Loucy (cell line): Measurements from ENCODE around the gene PLXNB1.

Experiments
- H2AFZ ChIP-seq: fragments of 200-600 bp; sonication (generic); 2 replicates; pipeline ENCODE4 v1.6.0; 2016; ENCODE audit warnings: antibody characterized with exemption, mild to moderate bottlenecking, low read length, moderate library complexity
- H3F3A ChIP-seq: fragments of 200-600 bp; 2 replicates; pipeline ENCODE4 v1.6.0; 2016; ENCODE audit warnings: antibody characterized with exemption, low read depth, mild to moderate bottlenecking
- H3K27me3 ChIP-seq: fragments of 200-600 bp; sonication (generic); 2 replicates; pipeline ENCODE4 v1.6.1; 2014; ENCODE audit warnings: low read length, mild to moderate bottlenecking; ENCODE audit not compliant: insufficient read depth, poor library complexity, severe bottlenecking
- H3K36me3 ChIP-seq: fragments of 200-600 bp; sonication (generic); 2 replicates; pipeline ENCODE4 v1.6.1; 2016; ENCODE audit warnings: low read length; ENCODE audit not compliant: insufficient read depth
- H3K4me1 ChIP-seq: fragments of 200-600 bp; sonication (generic); 2 replicates; pipeline ENCODE4 v1.5.1; 2014; ENCODE audit warnings: low read length, mild to moderate bottlenecking; ENCODE audit not compliant: insufficient read depth, poor library complexity, severe bottlenecking
- H3K4me2 ChIP-seq: fragments of 200-600 bp; sonication (generic); 2 replicates; pipeline ENCODE4 v1.6.0; 2014; ENCODE audit warnings: antibody characterized with exemption, low read length, low read depth, mild to moderate bottlenecking; ENCODE audit not compliant: poor library complexity, severe bottlenecking
- H3K4me3 ChIP-seq: fragments of 200-600 bp; sonication (generic); 2 replicates; pipeline ENCODE4 v1.5.1; 2014; ENCODE audit warnings: low read length, mild to moderate bottlenecking, mixed read lengths; ENCODE audit not compliant: poor library complexity, severe bottlenecking
- H3K79me2 ChIP-seq: fragments of 200-600 bp; sonication (generic); 2 replicates; pipeline ENCODE4 v1.6.1; 2014; ENCODE audit warnings: low read length; ENCODE audit not compliant: insufficient read depth
- H3K9ac ChIP-seq: fragments of 200-600 bp; sonication (generic); 2 replicates; pipeline ENCODE4 v1.6.0; 2014; ENCODE audit warnings: mild to moderate bottlenecking, low read depth, low read length, moderate library complexity; ENCODE audit not compliant: poor library complexity, severe bottlenecking
- H3K9me2 ChIP-seq: fragments of 200-600 bp; sonication (generic); replicated peaks from 2 replicates; pipeline ENCODE4 v1.6.1; 2016; ENCODE audit warnings: low read depth, low read length, mixed read lengths
- H3K9me3 ChIP-seq: fragments of 200-600 bp; sonication (generic); 2 replicates; pipeline ENCODE4 v1.6.1; 2014; ENCODE audit warnings: mild to moderate bottlenecking, antibody characterized with exemption, low read length, low read depth; ENCODE audit not compliant: insufficient read depth
- H4K20me1 ChIP-seq: fragments of 200-600 bp; sonication (generic); 2 replicates; pipeline ENCODE4 v1.6.0; 2014; ENCODE audit warnings: antibody characterized with exemption, low read length, mild to moderate bottlenecking; ENCODE audit not compliant: insufficient read depth, poor library complexity, severe bottlenecking
- EZH2phosphoT487 ChIP-seq: fragments of 200-600 bp; IDR thresholded peaks from 2 replicates; pipeline ENCODE4 v1.6.1; 2018; ENCODE audit warnings: antibody characterized with exemption, mild to moderate bottlenecking, moderate library complexity, borderline replicate concordance
- TF ChIP-seq, protein P1 (sequence below): fragments of 200-600 bp; sonication (generic); conservative IDR thresholded peaks from 2 replicates; pipeline ENCODE4 v1.5.1; 2014; ENCODE audit warnings: mild to moderate bottlenecking, antibody characterized with exemption, low read length

The PLXNB1 gene

GRCh38 chr3:48399387-48400172, 30.3 kb downstream of the PLXNB1 start:
- no peak overlapping the region for H3K9ac ChIP-seq
- H3K4me1 ChIP-seq: peaks cover 12% of the 10 kb centered on the region
- H3K9me2 ChIP-seq: no peaks in the 10 kb centered on the region
- H3K4me3 ChIP-seq: no peak overlapping the region
- no peaks in the 10 kb centered on the region for H3K79me2 ChIP-seq
- no peaks in the 10 kb centered on the region for H3F3A ChIP-seq
- TF ChIP-seq EZH2phosphoT487: no peak
- TF ChIP-seq, protein P1, sequence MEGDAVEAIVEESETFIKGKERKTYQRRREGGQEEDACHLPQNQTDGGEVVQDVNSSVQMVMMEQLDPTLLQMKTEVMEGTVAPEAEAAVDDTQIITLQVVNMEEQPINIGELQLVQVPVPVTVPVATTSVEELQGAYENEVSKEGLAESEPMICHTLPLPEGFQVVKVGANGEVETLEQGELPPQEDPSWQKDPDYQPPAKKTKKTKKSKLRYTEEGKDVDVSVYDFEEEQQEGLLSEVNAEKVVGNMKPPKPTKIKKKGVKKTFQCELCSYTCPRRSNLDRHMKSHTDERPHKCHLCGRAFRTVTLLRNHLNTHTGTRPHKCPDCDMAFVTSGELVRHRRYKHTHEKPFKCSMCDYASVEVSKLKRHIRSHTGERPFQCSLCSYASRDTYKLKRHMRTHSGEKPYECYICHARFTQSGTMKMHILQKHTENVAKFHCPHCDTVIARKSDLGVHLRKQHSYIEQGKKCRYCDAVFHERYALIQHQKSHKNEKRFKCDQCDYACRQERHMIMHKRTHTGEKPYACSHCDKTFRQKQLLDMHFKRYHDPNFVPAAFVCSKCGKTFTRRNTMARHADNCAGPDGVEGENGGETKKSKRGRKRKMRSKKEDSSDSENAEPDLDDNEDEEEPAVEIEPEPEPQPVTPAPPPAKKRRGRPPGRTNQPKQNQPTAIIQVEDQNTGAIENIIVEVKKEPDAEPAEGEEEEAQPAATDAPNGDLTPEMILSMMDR: no peak
- no peaks in the 10 kb centered on the region for H3K9me3 ChIP-seq
- no peak overlapping the region for H2AFZ ChIP-seq
- peaks cover 12% of the 10 kb centered on the region; the same call in 1 of the 2 replicates for H3K36me3 ChIP-seq
- no peaks in the 10 kb centered on the region for H4K20me1 ChIP-seq
- no peaks in the 10 kb centered on the region for H3K27me3 ChIP-seq
- no peak overlapping the region for H3K4me2 ChIP-seq

- TF ChIP-seq, protein P1: no peak
- no peak for TF ChIP-seq EZH2phosphoT487
- H3K27me3 ChIP-seq: no peaks in the 10 kb centered on the region
- no peaks in the 10 kb centered on the region for H3F3A ChIP-seq
- H3K9me3 ChIP-seq: no peaks in the 10 kb centered on the region
- H3K4me1 ChIP-seq: peaks cover 12% of the 10 kb centered on the region
- H2AFZ ChIP-seq: no peak overlapping the region
- H3K9me2 ChIP-seq: no peaks in the 10 kb centered on the region
- no peak overlapping the region for H3K9ac ChIP-seq
- no peaks in the 10 kb centered on the region for H3K79me2 ChIP-seq
- H3K4me2 ChIP-seq: no peak overlapping the region
- no peaks in the 10 kb centered on the region for H4K20me1 ChIP-seq
- H3K36me3 ChIP-seq: peaks cover 5% of the 10 kb centered on the region; the same call in 1 of the 2 replicates
- no peak overlapping the region for H3K4me3 ChIP-seq
Observed at GRCh38 chr3:48398701-48399386, 31.0 kb downstream of the PLXNB1 start.

- Histone ChIP-seq H3K4me2 (peak overlapping the region; percentile 18), H4K20me1 (no peaks in the 10 kb centered on the region), H3K4me3 (no peak overlapping the region), H2AFZ (no peak overlapping the region), H3K36me3 (no peaks in the 10 kb centered on the region), H3K9ac (peak overlapping the region; percentile 14), H3K9me3 (no peaks in the 10 kb centered on the region), H3K4me1 (peaks cover 12% of the 10 kb centered on the region), H3K27me3 (no peaks in the 10 kb centered on the region), H3F3A (no peaks in the 10 kb centered on the region), H3K79me2 (no peaks in the 10 kb centered on the region), H3K9me2 (no peaks in the 10 kb centered on the region)
- TF ChIP-seq EZH2phosphoT487: no peak
Observed at GRCh38 chr3:48397767-48398681, 31.9 kb downstream of the PLXNB1 start.
